Breast epithelium (tissue), 4 donors: ENCODE measurements around the gene RRP8. TPM values are rescaled to one million over a fixed set of nuclear protein-coding genes. Genes with fewer than 3 reads are reported as not detected.

Source experiments
- DNase-seq, 2 donors: peaks; one replicate each; pipeline ENCODE4 v3.0.0-alpha.2; 2019; ENCODE audit warnings: low spot score in 2 of 2
- H3K27ac ChIP-seq, 2 donors: fragments of 200-600 bp; sonication (generic) in 1 of 2; one replicate each; pipeline ENCODE4 v1.5.1; 2016 to 2019; ENCODE audit warnings: mild to moderate bottlenecking in 1 of 2
- H3K27me3 ChIP-seq, 2 donors: fragments of 200-600 bp; sonication (generic) in 1 of 2; one replicate each; pipeline versions ENCODE4 v1.5.1 to v1.6.0; 2017 to 2019; ENCODE audit warnings: control low read depth in 1 of 2, mild to moderate bottlenecking in 1 of 2
- H3K36me3 ChIP-seq: fragments of 200-600 bp; one replicate; pipeline ENCODE4 v1.5.1; 2019
- H3K4me1 ChIP-seq, 2 donors: fragments of 200-600 bp; sonication (generic); one replicate each; pipeline ENCODE4 v1.5.1; 2016 to 2019; ENCODE audit warnings: control low read depth in 1 of 2
- H3K4me3 ChIP-seq, 3 donors: fragments of 200-600 bp; sonication (generic); 1 replicate in 2 of 3; 2 replicates in 1 of 3; pipeline ENCODE4 v1.5.1; 2016 to 2019; ENCODE audit warnings: mild to moderate bottlenecking in 3 of 3, moderate library complexity in 2 of 3
- H3K9me3 ChIP-seq, 2 donors: fragments of 200-600 bp; sonication (generic) in 1 of 2; one replicate each; pipeline ENCODE4 v1.5.1; 2016 to 2019; ENCODE audit warnings: control low read depth in 1 of 2
- CTCF ChIP-seq, 3 donors: fragments of 450-650 bp; IDR thresholded peaks; one replicate each; pipeline ENCODE4 v1.5.1; 2016 to 2017; ENCODE audit warnings: antibody characterized with exemption in 3 of 3, mild to moderate bottlenecking in 3 of 3, moderate library complexity in 3 of 3
- POLR2A ChIP-seq: fragments of 450-650 bp; IDR thresholded peaks from one replicate; pipeline ENCODE4 v1.6.1; 2016; ENCODE audit warnings: antibody characterized with exemption, mild to moderate bottlenecking, moderate library complexity
- POLR2AphosphoS5 ChIP-seq, 3 donors: sonication (generic); formaldehyde crosslinking; IDR thresholded peaks; one replicate each; pipeline ENCODE4 v1.6.1; 2017; ENCODE audit warnings: antibody characterized with exemption in 3 of 3
- intact Hi-C: fragments of 100-400 bp; cut with DNase I; formaldehyde crosslinking; loops from one replicate; pipeline ENCODE4 v1.15.1; 2023; ENCODE audit warnings: low total_unique reads
- total RNA-seq, 3 donors: library from RNA; depleted of rRNA; stranded (reverse); fragments of >200 nt; gene quantifications; one replicate each; pipeline ENCODE4 v1.1.0, GENCODE V29; 2016

The RRP8 gene
- total RNA-seq, 3 donors from 2014 or later = 8.8 to 22.2 (median 20.3) TPM

DNA sequence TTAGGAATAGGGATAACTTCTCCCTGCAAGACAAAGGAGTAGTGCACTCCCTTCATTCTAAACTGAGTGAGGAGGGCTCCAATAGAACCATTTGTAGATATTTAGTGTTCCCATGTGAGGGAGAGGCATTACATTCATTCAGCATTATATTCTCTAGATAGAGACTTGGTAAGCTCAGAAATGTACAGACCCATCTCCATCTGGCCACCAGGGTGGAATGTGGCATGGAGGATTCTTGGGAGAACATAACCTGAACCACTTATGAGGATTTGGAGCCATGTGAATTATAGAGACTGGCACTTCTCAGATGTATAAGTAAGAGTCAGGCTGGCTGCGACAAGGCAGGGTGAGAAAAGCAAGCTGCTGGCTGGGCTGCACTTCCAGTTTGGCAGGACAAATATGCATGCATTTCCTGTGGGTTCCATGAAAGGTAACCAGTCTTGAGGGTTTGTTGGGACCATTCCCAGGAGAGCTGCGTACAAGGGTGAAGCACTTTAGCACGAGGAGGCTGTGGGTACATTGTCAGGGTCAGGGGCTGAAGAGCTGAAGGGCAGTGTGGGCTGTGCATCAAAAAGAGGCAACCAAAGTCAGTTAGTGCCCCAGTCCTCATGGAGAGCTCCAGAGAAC lies 9.2 kb downstream of the RRP8 start:
- Histone ChIP-seq H3K27ac (no peak overlapping the region), H3K36me3 (no peaks in the 10 kb centered on the region), H3K27me3 (no peaks in the 10 kb centered on the region), H3K4me3 (no peak overlapping the region), H3K9me3 (no peaks in the 10 kb centered on the region), H3K4me1 (no peaks in the 10 kb centered on the region)
- intact Hi-C loops = no loop called here
- TF ChIP-seq CTCF (IDR thresholded peaks at IDR 0.05) = no peak
- TF ChIP-seq POLR2AphosphoS5 (IDR thresholded peaks at IDR 0.05) = no peak
- TF ChIP-seq POLR2A = no peak
- no peak for DNase-seq

- DNase-seq = no peak
- intact Hi-C loops = no loop called here
- Histone ChIP-seq H3K4me3 (no peak overlapping the region), H3K36me3 (no peaks in the 10 kb centered on the region), H3K9me3 (peaks cover 6 to 8% of the 10 kb centered on the region in 2 donors), H3K27me3 (no peaks in the 10 kb centered on the region), H3K27ac (no peak overlapping the region), H3K4me1 (no peaks in the 10 kb centered on the region)
- TF ChIP-seq POLR2A (no peak), POLR2AphosphoS5 (IDR thresholded peaks at IDR 0.05) (no peak), CTCF (IDR thresholded peaks at IDR 0.05) (no peak)
Observed at GRCh38 chr11:6588018-6588417, 15.4 kb downstream of the RRP8 start.

GRCh38 chr11:6587360-6587953 lies 16.0 kb downstream of the RRP8 start:
- DNase-seq = no peak
- H3K9me3 ChIP-seq = peaks cover 6 to 8% of the 10 kb centered on the region in 2 donors
- no peaks in the 10 kb centered on the region for H3K4me1 ChIP-seq
- TF ChIP-seq POLR2AphosphoS5 (IDR thresholded peaks at IDR 0.05) = no peak
- no peak for TF ChIP-seq CTCF (IDR thresholded peaks at IDR 0.05)
- no peak for TF ChIP-seq POLR2A
- H3K27me3 ChIP-seq = no peaks in the 10 kb centered on the region
- H3K27ac ChIP-seq = no peak overlapping the region
- no peak overlapping the region for H3K4me3 ChIP-seq
- intact Hi-C loops = no loop called here
- no peaks in the 10 kb centered on the region for H3K36me3 ChIP-seq

DNA sequence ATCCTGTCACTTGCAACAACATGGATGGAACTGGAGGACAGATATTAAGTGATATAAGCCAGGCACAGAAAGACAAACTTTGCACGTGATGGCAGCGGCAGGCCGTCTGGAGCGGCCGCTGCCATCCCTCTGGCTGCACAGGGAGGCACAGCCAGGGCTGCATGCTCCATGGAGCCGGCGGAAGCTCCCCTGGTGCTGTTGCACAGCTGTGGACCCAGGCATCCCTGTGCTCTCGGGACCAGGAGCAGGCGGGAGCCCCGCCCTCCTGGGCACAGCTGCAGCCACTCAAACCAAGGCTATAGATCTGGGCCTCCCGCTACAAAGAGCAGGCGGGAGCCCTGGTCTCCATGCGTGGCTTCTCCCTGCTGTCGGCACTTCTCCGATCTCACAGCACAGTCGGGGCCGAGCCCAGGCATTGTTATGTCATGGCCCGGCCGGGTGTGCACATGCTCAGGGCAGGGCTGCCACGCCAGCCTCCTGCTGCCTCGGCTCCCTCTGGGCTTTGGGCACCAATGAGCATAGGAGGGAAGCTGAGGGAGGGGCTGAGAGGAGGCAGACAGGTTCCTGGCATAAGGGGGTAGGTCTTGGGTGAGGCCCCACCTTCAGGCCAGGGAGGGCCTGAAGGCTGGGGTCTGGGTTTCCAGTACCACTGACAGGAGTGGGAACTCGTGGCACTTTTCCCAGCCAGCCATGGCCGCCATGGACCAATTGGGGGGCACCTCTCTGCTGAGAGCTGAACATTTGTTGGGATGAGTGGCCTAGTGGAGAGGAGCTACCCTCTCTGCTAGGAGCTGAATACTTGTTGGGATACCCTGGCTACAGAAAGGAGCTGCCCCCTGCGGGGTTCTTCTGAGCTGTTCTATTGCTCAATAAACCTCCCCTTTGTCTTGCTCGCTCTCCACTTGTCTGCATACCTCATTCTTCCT lies 16.7 kb downstream of the RRP8 start:
- intact Hi-C loops = no loop called here
- no peak for DNase-seq
- TF ChIP-seq CTCF (IDR thresholded peaks at IDR 0.05) (no peak), POLR2AphosphoS5 (IDR thresholded peaks at IDR 0.05) (no peak), POLR2A (no peak)
- H3K36me3 ChIP-seq = no peaks in the 10 kb centered on the region
- H3K4me1 ChIP-seq = no peaks in the 10 kb centered on the region
- no peak overlapping the region for H3K27ac ChIP-seq
- no peaks in the 10 kb centered on the region for H3K27me3 ChIP-seq
- no peak overlapping the region for H3K4me3 ChIP-seq
- H3K9me3 ChIP-seq = peaks cover 8% of the 10 kb centered on the region in 2 donors

DNA sequence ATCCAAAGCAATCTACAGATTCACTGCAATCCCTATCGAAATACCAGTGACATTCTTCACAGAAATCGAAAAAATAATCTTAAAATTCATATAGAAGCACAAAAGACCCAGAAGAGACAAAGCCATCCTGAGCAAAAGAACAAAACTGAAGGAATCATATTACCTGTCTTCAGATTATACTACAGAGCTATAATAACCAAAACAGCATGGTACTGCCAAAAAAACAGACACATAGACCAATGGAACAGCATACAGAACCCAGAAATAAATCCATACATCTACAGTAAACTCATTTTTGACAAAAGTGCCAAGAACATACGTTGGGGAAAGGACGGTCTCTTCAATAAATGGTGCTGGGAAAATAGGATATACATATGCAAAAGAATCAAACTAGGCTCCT lies 18.9 kb downstream of the RRP8 start:
- DNase-seq = no peak
- H3K9me3 ChIP-seq = peaks cover 8% of the 10 kb centered on the region in 2 donors
- H3K27ac ChIP-seq = no peak overlapping the region
- intact Hi-C loops = no loop called here
- no peak for TF ChIP-seq POLR2A
- no peak for TF ChIP-seq CTCF (IDR thresholded peaks at IDR 0.05)
- TF ChIP-seq POLR2AphosphoS5 (IDR thresholded peaks at IDR 0.05) = no peak
- H3K36me3 ChIP-seq = no peaks in the 10 kb centered on the region
- no peaks in the 10 kb centered on the region for H3K27me3 ChIP-seq
- H3K4me1 ChIP-seq = no peaks in the 10 kb centered on the region
- no peak overlapping the region for H3K4me3 ChIP-seq
